Measurements from ENCODE around the gene FBXL17.

DNA sequence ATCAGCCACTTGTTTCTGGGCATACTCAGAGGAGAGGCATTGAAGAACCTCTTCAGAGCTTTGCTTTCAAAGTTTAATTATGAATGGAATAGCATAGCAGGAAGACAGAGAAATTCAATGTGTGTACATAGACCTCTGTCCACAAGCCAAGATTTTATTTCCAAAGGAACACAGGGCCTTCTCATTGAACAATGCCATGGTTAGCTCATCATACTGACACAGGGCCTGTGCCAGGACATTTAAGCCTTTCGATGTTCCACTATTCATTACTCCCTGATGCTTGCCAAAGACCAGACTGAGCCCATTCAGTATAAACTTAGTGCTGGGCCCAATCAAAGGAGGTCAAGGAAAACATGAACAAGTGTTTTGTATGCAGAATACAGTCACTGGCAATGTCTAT, 280.8 kb downstream of the FBXL17 start:
- TF ChIP-seq FOXK1 (CRISPR knock-in tag; IDR thresholded peaks at IDR 0.05), result no peak
- TF ChIP-seq ETV6 (CRISPR knock-in tag; IDR thresholded peaks at IDR 0.05), result no peak
- no peak for TF ChIP-seq SP1 (CRISPR knock-in tag; conservative IDR thresholded peaks at IDR 0.05)
- TF ChIP-seq NFYB (CRISPR knock-in tag; conservative IDR thresholded peaks at IDR 0.05; ENCODE audit: low read depth), result no peak
- TF ChIP-seq, protein P1, sequence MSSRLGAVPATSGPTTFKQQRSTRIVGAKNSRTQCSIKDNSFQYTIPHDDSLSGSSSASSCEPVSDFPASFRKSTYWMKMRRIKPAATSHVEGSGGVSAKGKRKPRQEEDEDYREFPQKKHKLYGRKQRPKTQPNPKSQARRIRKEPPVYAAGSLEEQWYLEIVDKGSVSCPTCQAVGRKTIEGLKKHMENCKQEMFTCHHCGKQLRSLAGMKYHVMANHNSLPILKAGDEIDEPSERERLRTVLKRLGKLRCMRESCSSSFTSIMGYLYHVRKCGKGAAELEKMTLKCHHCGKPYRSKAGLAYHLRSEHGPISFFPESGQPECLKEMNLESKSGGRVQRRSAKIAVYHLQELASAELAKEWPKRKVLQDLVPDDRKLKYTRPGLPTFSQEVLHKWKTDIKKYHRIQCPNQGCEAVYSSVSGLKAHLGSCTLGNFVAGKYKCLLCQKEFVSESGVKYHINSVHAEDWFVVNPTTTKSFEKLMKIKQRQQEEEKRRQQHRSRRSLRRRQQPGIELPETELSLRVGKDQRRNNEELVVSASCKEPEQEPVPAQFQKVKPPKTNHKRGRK (CRISPR knock-in tag; IDR thresholded peaks at IDR 0.05; ENCODE audit: borderline replicate concordance), result no peak
- TF ChIP-seq, protein P2, sequence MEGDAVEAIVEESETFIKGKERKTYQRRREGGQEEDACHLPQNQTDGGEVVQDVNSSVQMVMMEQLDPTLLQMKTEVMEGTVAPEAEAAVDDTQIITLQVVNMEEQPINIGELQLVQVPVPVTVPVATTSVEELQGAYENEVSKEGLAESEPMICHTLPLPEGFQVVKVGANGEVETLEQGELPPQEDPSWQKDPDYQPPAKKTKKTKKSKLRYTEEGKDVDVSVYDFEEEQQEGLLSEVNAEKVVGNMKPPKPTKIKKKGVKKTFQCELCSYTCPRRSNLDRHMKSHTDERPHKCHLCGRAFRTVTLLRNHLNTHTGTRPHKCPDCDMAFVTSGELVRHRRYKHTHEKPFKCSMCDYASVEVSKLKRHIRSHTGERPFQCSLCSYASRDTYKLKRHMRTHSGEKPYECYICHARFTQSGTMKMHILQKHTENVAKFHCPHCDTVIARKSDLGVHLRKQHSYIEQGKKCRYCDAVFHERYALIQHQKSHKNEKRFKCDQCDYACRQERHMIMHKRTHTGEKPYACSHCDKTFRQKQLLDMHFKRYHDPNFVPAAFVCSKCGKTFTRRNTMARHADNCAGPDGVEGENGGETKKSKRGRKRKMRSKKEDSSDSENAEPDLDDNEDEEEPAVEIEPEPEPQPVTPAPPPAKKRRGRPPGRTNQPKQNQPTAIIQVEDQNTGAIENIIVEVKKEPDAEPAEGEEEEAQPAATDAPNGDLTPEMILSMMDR (IDR thresholded peaks at IDR 0.05), result no peak
- TF ChIP-seq KAT7 (CRISPR knock-in tag; IDR thresholded peaks at IDR 0.05; ENCODE audit: borderline replicate concordance), result no peak
- no peak for TF ChIP-seq NR2C2 (CRISPR knock-in tag; IDR thresholded peaks at IDR 0.05)
- TF ChIP-seq ZNF232 (CRISPR knock-in tag; IDR thresholded peaks at IDR 0.05), result no peak
- TF ChIP-seq, protein P3, sequence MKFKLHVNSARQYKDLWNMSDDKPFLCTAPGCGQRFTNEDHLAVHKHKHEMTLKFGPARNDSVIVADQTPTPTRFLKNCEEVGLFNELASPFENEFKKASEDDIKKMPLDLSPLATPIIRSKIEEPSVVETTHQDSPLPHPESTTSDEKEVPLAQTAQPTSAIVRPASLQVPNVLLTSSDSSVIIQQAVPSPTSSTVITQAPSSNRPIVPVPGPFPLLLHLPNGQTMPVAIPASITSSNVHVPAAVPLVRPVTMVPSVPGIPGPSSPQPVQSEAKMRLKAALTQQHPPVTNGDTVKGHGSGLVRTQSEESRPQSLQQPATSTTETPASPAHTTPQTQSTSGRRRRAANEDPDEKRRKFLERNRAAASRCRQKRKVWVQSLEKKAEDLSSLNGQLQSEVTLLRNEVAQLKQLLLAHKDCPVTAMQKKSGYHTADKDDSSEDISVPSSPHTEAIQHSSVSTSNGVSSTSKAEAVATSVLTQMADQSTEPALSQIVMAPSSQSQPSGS (CRISPR knock-in tag; IDR thresholded peaks at IDR 0.05; ENCODE audit: borderline replicate concordance, low read depth), result no peak
- TF ChIP-seq, protein P4, sequence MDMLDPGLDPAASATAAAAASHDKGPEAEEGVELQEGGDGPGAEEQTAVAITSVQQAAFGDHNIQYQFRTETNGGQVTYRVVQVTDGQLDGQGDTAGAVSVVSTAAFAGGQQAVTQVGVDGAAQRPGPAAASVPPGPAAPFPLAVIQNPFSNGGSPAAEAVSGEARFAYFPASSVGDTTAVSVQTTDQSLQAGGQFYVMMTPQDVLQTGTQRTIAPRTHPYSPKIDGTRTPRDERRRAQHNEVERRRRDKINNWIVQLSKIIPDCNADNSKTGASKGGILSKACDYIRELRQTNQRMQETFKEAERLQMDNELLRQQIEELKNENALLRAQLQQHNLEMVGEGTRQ (CRISPR knock-in tag; IDR thresholded peaks at IDR 0.05), result no peak
- TF ChIP-seq, protein P5, sequence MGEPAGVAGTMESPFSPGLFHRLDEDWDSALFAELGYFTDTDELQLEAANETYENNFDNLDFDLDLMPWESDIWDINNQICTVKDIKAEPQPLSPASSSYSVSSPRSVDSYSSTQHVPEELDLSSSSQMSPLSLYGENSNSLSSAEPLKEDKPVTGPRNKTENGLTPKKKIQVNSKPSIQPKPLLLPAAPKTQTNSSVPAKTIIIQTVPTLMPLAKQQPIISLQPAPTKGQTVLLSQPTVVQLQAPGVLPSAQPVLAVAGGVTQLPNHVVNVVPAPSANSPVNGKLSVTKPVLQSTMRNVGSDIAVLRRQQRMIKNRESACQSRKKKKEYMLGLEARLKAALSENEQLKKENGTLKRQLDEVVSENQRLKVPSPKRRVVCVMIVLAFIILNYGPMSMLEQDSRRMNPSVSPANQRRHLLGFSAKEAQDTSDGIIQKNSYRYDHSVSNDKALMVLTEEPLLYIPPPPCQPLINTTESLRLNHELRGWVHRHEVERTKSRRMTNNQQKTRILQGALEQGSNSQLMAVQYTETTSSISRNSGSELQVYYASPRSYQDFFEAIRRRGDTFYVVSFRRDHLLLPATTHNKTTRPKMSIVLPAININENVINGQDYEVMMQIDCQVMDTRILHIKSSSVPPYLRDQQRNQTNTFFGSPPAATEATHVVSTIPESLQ (CRISPR knock-in tag; IDR thresholded peaks at IDR 0.05), result no peak
- no peak for TF ChIP-seq EMX1 (CRISPR knock-in tag; IDR thresholded peaks at IDR 0.05)

Measured in WTC11 (cell line).